ENCODE measurements around the gene ZNF470.

- TF ChIP-seq, protein P1, sequence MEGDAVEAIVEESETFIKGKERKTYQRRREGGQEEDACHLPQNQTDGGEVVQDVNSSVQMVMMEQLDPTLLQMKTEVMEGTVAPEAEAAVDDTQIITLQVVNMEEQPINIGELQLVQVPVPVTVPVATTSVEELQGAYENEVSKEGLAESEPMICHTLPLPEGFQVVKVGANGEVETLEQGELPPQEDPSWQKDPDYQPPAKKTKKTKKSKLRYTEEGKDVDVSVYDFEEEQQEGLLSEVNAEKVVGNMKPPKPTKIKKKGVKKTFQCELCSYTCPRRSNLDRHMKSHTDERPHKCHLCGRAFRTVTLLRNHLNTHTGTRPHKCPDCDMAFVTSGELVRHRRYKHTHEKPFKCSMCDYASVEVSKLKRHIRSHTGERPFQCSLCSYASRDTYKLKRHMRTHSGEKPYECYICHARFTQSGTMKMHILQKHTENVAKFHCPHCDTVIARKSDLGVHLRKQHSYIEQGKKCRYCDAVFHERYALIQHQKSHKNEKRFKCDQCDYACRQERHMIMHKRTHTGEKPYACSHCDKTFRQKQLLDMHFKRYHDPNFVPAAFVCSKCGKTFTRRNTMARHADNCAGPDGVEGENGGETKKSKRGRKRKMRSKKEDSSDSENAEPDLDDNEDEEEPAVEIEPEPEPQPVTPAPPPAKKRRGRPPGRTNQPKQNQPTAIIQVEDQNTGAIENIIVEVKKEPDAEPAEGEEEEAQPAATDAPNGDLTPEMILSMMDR (IDR thresholded peaks at IDR 0.05) = no peak
- peak in 1 of 2 donors; percentile 29 for TF ChIP-seq POLR2A (IDR thresholded peaks at IDR 0.05)
Observed at GRCh38 chr19:56538761-56539263, 28.5 kb upstream of the ZNF470 start, which contains the start of gene ZFP28.
